SIG-M5 treated with dmso at 0.1 percent for 504 hours (cell line): ENCODE data around the gene R3HDM2.

Experiments
- DNase-seq: peaks from one replicate; lab custom pipeline; 2025; ENCODE audit not compliant: unreplicated experiment; lab: John Stamatoyannopoulos, UW

Gene R3HDM2

DNA sequence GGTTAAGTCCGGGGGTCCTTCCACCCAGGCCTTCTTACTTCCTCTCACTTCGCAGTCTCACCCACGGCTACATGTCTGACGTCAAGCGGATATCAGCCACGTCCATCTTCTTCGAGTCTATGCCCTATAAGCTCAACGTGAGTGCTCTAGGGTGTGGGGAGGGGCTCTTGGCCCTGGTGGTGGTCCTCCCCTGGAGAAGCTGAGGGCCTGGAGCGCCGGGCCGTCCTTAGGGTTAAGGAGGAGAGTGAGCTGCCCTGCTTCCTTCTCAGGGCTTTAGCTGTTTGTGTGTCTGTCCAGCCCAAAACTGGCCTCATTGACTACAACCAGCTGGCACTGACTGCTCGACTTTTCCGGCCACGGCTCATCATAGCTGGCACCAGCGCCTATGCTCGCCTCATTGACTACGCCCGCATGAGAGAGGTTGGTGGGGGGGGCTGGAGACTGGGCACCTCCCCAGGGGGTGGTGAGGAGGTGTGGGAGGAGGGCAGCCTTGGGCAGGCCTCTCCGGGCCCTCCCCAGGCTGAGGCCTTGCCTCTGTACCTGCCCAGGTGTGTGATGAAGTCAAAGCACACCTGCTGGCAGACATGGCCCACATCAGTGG lies 198.6 kb downstream of the R3HDM2 start:
- DNase-seq: no peak

DNA sequence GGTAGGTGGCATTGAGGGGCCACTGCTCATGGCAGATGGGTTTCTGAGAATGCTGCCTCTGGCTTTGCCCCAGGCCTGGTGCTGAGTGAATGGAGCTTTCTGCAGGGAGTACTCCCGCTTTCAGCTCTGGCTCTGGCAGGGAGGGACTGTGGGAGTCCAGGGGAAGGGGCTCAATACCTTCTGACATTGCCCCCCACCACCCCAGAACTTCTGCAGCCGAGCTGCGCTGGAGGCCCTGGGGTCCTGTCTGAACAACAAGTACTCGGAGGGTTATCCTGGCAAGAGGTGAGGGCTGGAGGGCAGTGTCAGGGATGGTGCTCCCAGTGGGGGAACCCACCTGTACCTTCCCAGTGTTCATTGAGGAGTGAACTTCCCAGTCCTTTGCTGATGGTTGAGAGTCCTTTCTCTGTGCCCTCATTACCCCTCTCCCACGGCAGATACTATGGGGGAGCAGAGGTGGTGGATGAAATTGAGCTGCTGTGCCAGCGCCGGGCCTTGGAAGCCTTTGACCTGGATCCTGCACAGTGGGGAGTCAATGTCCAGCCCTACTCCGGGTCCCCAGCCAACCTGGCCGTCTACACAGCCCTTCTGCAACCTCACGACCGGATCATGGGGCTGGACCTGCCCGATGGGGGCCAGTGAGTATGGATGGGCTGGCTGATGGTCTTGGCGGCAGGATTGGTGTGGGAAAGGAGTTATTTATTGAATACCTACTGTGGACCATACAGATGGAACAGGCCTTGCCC lies 199.4 kb downstream of the R3HDM2 start:
- DNase-seq: no peak

DNA sequence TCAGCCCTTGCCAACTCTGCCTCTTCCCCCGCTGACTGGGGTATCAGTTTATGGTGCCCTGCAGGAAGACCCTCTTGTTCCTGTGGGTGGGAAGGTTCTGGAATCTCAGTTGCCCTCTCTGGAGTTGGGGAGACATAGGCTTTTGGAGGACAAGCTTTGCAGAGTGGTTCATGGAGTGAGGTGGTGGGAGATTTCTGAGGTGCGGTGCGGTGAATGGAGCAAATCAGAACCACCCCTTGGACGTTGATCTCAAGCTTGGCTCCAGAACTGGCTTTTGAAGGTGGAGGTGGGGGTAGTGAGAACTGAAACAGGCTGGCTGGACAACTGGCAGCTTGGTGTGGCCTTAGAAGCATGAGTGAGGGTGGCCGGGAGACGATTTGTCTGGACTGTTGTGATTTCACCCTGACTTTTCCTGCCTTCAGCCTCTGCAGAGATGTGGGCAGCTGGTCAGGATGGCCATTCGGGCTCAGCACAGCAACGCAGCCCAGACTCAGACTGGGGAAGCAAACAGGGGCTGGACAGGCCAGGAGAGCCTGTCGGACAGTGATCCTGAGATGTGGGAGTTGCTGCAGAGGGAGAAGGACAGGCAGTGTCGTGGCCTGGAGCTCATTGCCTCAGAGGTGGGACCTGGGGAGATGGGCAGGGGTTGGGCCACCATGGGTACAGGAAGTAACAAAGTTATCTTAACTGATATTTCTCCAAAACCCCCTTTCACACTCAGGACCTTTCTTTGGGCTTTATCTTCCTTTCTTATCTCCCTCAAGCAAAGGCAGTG lies 200.3 kb downstream of the R3HDM2 start:
- no peak for DNase-seq

DNA sequence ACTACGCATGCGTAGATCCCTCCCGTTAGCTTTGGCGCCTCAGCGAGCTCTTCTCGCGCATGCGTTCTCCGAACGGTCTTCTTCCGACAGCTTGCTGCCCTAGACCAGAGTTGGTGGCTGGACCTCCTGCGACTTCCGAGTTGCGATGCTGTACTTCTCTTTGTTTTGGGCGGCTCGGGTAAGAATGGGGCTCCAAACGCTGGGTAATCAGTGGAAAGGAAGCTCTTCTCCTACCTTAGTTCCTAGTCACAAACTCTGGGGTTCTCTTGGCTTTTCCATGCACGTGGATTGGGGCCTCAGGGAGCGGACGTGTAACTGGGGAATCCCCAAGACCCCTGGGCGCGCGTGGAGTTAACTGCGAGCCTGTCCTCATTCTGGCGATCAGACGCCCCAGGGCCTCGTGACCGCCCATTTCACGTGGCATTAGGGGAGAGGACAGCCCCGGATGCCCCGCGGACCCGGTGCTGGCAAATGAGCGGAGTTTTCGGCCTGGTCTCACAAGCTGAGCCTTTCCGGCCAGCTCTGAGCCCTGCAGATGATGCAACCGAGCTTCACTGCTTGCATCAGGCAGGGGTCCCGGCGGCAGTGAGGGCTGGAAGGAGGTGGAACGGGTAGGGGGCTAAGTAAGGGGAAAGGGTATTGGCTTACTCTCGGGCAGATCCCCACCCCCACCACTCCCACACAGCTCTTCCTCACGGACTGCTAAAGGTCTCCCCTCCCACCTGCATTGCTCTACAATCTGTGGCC lies 201.0 kb downstream of the R3HDM2 start, which contains the start of gene SHMT2:
Gene SHMT2 (plus strand): TSS at position 78 of the 747 bp plus-strand sequence. CDS start 68 bp downstream, at position 146.
- DNase-seq: peak; percentile 98

DNA sequence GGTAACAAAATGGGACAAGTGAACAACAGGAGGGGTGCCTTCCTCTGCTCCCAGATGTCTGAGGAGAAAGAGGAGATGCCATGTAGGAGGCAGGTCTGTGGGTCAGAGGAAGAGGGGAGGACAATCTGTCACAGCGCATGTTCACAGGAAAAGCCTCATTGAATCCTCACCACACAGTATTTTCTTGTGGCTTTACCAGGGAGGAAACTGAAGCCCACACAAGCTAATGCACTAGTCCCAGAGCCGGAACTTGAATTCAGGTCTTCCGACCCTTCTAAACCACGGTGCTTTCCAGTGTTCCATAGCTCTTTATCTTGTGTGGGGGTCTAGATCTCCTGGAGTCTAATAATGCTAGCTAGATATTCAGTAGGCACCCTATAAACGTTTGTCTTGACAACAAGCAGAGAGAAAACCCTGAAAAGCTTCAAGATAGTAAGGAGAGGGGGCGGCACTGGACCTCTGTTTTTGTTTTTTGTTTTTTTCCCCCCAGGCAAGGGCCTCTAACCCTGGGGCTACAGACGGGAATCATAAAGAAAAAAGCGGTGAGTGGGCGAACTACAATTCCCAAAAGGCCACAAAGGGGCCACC lies 201.7 kb downstream of the R3HDM2 start:
- no peak for DNase-seq

DNA sequence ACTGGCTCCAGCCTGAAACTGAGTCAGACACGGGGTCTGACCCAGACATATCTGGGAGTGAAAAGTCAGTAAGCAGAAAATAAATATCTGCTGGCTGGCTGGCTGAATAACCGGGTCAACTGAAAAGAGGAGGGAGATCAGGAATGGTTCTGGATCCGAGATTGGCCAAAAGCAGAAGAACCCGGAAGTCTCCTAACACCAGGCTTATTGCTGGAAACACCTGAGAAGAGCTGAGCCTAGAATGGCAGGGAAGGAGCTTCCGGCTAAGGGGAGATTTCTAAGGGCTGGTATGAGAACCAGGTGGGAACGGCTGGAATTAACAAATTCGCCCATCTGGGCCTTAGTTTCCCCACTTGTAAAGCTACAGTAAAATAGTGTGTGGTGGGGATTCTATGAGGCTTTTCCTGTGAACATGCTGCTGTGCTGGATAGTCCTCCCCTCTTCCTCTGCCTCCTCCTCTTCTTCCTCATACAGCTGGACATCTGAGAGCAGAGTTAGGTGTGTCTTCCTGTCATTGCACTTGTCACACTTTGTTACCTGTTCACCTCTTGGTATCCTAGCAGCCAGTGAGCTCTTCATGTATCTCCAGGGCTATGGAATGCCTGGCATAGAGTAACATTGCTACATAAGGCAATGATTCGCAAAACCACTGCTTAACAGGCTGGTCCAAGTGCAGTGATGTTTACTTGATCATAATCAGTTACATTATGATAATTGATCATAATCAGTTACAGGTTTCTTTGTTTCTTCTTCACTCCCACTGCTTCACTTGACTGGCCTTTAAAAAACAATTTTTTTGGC lies 203.3 kb downstream of the R3HDM2 start:
- DNase-seq: no peak

DNA sequence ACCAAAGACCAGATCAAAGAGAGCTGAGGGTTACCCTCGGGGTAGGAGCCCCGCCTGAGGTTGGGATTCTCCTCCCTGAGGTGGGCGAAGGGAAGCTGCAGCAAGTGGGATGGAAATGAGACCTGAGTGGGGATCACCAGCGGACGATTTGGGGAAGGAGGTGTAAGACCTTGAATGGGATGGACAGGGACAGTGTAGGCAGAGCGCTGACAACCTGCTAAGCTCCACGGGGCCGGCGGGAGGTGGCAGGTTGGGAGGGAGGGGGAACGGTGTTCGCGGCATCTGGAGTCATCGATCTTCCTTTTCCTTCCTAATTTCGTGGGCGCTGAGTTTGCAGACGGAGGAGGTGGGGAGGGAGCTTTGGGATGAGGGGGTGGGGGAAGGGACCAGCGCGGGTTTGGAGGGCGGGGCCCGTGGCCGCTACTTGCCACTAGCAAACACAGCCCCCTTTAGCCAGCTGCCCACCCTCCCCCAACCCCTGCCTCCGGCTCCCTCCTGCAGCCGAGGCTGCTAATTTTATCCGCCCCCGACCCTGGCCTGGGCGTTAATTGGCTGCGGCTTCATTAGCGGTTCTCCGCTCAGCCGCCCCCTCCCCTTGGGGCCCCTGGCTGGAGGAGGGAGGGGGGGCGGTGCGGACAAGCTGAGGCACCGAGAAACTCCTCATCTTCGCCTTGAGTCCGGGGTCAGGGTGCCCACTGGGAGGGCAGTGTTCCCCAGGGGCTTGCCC lies 204.1 kb downstream of the R3HDM2 start:
- DNase-seq: no peak

DNA sequence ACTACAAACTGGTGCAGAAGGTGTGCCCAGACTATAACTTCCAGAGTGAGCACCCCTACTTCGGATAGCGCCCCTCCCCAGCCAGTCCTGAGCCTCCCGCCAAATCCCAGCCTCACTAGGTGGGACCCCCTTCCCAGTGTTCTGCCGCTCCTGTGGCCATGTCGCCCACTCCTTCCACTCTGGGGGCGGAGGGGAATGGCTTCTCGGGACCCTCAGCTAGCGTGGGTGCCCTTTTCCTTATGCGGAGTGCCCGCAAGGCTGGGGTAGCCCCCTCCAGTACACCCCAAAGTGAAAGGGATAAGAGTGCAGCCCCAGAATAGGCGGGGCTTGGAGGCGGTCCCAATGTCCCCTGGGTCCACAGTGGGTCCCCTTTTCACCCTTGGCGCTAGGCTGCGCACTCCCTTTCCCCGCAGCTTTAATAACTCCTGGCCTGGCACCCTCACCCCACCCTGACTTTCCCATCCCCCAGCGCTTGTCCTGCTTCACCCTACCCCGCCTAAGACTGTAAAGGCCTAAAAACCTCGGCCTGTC lies 205.1 kb downstream of the R3HDM2 start:
- no peak for DNase-seq

DNA sequence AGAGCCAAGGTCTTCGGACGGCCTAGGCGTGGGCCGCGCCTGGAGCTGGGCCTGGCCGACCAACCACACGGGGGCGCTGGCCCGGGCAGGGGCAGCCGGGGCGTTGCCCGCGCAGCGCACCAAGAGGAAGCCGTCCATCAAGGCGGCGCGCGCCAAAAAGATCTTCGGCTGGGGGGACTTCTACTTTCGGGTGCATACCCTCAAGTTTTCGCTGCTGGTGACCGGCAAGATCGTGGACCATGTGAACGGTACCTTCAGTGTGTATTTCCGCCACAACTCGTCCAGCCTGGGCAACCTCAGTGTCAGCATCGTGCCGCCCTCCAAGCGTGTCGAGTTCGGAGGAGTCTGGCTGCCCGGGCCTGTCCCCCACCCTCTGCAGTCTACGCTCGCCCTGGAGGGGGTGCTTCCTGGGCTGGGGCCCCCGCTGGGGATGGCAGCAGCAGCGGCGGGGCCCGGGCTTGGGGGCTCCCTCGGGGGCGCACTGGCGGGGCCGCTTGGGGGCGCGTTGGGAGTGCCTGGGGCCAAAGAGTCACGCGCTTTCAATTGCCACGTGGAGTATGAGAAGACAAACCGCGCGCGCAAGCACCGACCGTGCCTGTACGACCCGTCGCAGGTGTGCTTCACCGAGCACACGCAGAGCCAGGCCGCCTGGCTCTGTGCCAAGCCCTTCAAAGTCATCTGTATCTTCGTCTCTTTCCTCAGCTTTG lies 205.7 kb downstream of the R3HDM2 start:
- no peak for DNase-seq

DNA sequence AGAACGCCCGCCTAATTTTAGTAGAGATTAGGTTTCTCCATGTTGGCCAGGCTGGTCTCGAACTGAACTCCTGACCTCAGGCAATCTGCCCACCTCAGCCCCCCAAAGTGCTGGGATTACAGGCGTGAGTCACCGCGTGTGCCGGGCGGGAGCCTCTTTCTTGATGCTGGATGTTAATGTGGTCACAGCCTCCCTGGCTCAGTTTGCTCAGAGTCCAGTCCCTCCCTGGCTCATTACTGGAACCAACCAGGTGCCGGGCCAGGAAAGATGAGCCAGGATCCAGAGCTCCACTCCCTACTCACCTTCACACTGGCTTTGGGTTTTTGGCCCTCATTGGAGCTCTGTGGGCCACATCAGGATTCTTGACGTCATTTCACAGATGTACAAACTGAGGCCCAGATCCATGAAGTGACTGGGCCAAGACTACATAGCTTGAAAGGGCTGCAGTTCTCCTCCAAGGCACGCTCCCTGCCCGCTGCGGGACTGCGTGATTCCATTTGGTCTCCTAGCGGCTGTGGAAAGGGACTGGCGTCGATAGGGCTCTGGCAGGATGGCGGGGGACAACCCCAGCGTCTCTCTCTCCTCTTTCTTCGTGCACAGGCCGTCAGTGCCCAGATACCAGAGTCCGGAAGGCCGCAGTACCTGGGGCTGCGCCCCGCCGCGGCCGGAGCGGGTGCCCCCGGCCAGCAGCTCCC lies 206.4 kb downstream of the R3HDM2 start:
- no peak for DNase-seq

DNA sequence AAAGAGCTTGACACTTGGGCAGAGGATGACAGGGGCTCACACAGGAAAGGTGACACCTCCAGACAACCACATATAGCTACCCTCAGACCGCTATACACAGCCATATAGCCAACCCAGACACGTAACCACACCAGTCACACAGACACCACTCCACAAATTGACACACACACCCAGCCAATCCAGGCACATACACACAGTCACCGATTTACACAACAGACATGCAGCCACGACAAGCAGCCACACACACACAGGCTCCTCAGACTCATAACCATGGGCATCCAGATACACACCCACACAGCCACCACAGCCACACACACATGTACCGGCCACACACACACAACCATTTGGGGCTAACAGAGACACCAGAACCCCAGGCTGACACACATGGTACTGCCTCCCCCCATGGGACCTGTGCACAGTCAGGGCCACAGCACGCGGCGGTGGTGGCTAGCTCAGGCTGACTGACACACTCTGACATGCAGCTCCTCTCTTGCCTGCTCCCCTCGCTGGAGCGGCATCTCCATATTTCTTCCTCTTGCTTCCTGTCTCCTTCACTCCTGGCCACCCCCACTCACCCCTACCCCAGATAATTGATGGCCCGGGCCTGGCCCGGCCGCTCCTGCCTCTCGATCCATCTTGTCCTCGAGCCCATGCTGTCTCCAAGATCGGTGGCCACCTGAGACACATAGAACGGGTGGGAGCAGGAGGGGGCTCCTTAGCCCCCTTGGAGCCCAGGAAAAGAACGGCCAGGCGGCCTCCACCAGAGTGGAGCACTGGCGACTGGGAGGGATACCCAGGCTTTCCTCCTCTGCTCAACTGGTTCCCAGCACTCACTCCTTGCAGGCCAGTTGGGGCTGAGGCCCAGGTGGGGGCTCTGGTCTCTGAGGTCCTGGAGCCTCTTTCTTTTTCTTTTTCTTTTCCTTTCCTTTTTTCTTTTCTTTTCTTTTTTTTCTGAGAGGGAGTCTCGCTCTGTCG lies 207.4 kb downstream of the R3HDM2 start:
- no peak for DNase-seq

DNA sequence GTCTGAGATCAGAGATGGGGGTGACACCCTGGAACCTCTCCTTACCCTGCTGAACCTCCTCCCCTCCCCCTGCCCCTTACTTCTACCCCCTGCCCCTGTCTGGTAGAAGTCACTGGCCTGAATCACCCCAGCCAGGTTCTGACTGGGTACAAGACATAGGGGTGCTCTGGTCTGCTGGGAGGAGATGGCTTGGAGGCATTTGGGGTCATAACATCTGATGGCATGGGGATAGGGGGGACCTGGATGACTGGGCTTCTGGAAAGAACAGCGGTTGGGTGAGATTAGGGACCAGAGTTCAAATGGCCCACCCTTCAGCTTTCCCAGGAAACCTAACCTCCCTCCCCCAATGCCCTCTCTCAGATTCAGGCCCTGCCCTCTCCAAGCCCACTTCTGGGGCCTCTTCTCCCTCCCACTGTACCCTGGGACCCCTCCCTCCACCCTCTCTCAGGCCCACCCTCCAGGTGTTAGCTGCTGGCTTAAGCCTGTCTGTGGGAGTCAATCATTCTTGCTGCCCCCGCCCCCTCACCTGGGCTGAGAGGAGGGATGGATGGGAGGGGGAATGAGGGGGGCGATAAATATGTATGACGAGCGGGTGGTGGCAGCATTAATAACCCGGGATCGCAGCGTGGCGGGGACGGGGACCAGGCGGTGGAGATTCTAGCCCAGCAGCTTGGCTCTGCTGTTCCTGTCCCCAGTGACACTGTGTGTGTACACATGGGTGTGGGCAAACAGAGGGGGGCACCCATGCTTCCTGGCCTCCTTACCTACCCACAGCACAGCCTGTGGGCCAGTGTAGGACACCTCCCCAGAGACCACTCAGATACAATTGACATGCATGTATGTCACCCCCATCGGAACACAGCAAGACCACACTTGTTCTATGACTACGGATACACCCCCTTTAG lies 208.3 kb downstream of the R3HDM2 start:
- DNase-seq: no peak

DNA sequence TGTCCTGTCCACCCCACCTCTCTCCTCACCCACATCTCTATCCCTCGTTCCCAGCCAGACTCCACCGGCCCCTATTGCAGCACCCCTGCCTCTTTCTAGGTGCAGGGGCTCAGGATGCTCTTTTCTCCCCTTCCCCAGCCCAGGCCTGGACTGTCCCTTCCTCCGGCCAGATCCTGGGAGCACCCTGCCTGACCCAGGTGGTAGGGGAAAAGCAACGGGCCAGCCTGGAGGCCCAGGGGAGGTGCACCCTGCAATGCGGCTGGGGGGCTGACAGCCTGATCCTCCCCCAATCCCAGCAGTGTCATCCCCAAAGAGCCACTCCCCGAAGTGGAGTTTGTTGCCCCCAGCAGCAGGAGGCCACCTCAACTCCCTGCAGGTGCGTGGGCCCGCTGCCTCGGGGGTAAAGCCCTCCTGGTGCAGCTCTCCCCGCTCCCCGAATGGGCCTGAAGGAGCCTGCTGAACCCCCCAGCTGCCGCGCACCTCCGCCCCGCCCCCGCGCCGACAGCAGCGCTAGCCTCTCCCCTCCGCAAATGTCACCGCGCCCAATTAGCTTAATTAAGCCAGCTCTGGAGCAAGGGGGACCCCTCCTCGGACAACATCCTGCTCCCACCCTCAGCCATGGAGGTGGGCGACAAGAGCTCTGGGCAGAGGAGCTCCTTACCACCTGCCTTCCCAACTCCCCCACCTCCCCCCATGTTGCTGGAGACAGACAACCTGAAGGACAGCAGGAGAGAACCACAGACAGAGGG lies 209.5 kb downstream of the R3HDM2 start:
- DNase-seq: no peak

DNA sequence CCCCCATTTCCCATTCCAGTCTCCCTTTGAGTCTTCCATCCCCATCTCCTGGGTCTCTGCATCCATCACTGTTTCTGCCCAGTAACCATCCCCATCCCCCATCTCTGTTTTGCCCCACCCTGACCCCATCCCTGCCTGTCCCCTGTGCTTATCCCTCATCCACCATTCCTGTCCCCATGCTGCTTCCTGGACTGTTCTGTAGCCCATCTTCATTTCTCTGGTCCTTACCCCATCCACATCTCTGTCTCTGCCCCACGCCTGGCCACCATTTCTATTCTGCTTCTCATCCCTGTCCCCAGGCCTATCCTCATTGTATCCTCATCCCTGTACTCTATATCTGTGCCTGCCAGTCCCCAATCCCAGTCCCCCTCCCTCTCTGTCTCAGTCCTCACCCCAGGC lies 210.1 kb downstream of the R3HDM2 start:
- DNase-seq: no peak
